ENCODE results near the gene ELFN2. TPM values are rescaled to one million over a fixed set of nuclear protein-coding genes. Genes with fewer than 3 reads are reported as not detected.

Gene ELFN2
- total and polyA plus RNA-seq, 2 donors (not counting 3 experiments of a cell fraction or from before 2014, with no cell fraction given): 0.41 to 1.3 TPM

DNA sequence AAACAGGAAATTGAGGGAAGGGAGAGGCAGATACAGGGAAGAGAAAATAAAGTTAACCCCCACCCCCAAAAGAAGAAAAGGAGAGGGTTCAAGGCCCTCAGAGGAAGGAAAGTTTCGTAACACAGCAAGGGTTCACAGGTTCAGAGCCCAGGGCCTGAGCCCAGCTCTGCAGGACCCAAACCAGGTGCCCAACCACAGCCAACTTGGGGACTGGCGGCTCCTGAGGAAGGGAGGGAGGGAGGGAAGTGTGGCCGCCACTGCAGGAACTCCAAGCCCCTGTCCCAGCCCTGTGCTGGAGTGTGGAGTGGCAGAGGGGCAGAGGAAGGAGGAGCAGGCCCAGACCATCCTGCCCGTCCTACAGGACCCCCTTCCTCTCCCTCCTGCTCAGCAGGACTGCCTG lies 59.2 kb downstream of the ELFN2 start:
- no peaks in the 10 kb centered on the region for H3K9me3 ChIP-seq (replicated peaks; ENCODE audit: control insufficient read depth, insufficient read depth, low read length)
- no peaks in the 10 kb centered on the region for H3K9me1 ChIP-seq (replicated peaks; ENCODE audit: control insufficient read depth, extremely low read depth, insufficient read depth, low read length)
- H2AFZ ChIP-seq (ENCODE audit: low read depth, low read length): no peak overlapping the region
- no peak overlapping the region for H3K9ac ChIP-seq (replicated peaks; ENCODE audit: extremely low read depth, insufficient read depth, low read length)
- no peaks in the 10 kb centered on the region for H3K4me1 ChIP-seq (ENCODE audit: control insufficient read depth, extremely low read depth, insufficient read depth, low read length)
- no peaks in the 10 kb centered on the region for H3K36me3 ChIP-seq (ENCODE audit: control insufficient read depth in 2 of 2, extremely low read depth in 1 of 2, insufficient read depth in 2 of 2, low read length in 2 of 2)
- no peaks in the 10 kb centered on the region for H3K79me2 ChIP-seq (ENCODE audit: control insufficient read depth, insufficient read depth, low read length)
- H3K4me3 ChIP-seq (replicated peaks in 1 of 3; ENCODE audit: insufficient read depth in 1 of 3, low read depth in 1 of 3, low read length in 3 of 3): no peak overlapping the region
- dilution Hi-C loops (cut with MboI; ENCODE audit: extremely low pct_ligation_motif_present, low sequenced_read_pairs) (no loop called here), intact Hi-C loops (cut with micrococcal nuclease) (no loop called here)
- POLR2A ChIA-PET: no interaction called here
- H3K27me3 ChIP-seq (ENCODE audit: control insufficient read depth in 2 of 2, insufficient read depth in 2 of 2, low read length in 2 of 2): no peaks in the 10 kb centered on the region
- TF ChIP-seq, protein P1, sequence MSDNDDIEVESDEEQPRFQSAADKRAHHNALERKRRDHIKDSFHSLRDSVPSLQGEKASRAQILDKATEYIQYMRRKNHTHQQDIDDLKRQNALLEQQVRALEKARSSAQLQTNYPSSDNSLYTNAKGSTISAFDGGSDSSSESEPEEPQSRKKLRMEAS (IDR thresholded peaks at IDR 0.05; ENCODE audit: insufficient read depth, insufficient read length): no peak
- no peak for TF ChIP-seq JUN (IDR thresholded peaks at IDR 0.05; ENCODE audit: borderline replicate concordance, insufficient read depth, insufficient read length, low read depth)
- H3K4me2 ChIP-seq (ENCODE audit: insufficient read depth, low read length): no peak overlapping the region
- no peak overlapping the region for H3K27ac ChIP-seq (ENCODE audit: insufficient read depth, low read depth, low read length)
- no peaks in the 10 kb centered on the region for H4K20me1 ChIP-seq (replicated peaks; ENCODE audit: control insufficient read depth, extremely low read depth, insufficient read depth, low read length)
- BruUV-seq (replicated peaks): no TSS peak
- no peak for DNase-seq (ENCODE audit: low read depth, low spot score)
- CTCF ChIA-PET: no interaction called here
- no peak for FAIRE-seq

DNA sequence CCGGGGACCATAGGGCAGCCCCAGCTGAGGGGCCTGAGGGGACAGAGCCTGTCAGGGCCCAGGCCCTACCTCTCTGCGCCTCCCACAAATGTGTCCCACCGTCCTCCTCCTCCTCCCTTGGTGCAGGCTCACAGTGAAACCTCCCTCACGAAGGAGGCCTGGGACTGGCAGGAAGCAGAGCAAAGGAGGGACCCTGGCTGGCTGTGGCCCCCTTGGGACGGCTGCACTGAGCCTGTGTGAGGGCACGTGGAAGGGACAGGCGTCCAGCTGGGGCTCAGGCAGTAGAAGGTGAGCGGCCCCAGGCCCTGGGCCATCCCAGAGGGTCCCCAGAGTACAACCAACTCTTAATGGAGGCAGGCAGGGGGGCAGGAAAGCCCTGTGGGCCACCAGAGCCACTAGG lies 60.7 kb downstream of the ELFN2 start:
- TF ChIP-seq MYC (IDR thresholded peaks at IDR 0.05; ENCODE audit: low read depth, low read length): no peak
- TF ChIP-seq EZH2 (IDR thresholded peaks at IDR 0.05; ENCODE audit: borderline replicate concordance, low read depth, low read length, severe bottlenecking): no peak
- TF ChIP-seq, protein P1 (IDR thresholded peaks at IDR 0.05; ENCODE audit: insufficient read depth, insufficient read length): no peak
- TF ChIP-seq GATA2 (IDR thresholded peaks at IDR 0.05; ENCODE audit: insufficient read depth, insufficient read length, low read depth, low read length): no peak
- TF ChIP-seq POLR2A (IDR thresholded peaks at IDR 0.05; ENCODE audit: low read depth, low read length): no peak
- no peak for TF ChIP-seq POLR2AphosphoS5 (IDR thresholded peaks at IDR 0.05; ENCODE audit: insufficient read depth, low read depth, low read length)
- no peak for TF ChIP-seq JUN (IDR thresholded peaks at IDR 0.05; ENCODE audit: borderline replicate concordance, insufficient read depth, insufficient read length, low read depth)
- TF ChIP-seq, protein P2, sequence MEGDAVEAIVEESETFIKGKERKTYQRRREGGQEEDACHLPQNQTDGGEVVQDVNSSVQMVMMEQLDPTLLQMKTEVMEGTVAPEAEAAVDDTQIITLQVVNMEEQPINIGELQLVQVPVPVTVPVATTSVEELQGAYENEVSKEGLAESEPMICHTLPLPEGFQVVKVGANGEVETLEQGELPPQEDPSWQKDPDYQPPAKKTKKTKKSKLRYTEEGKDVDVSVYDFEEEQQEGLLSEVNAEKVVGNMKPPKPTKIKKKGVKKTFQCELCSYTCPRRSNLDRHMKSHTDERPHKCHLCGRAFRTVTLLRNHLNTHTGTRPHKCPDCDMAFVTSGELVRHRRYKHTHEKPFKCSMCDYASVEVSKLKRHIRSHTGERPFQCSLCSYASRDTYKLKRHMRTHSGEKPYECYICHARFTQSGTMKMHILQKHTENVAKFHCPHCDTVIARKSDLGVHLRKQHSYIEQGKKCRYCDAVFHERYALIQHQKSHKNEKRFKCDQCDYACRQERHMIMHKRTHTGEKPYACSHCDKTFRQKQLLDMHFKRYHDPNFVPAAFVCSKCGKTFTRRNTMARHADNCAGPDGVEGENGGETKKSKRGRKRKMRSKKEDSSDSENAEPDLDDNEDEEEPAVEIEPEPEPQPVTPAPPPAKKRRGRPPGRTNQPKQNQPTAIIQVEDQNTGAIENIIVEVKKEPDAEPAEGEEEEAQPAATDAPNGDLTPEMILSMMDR (IDR thresholded peaks at IDR 0.05; ENCODE audit: extremely low read depth in 1 of 2, insufficient read depth in 1 of 2, low read depth in 1 of 2, low read length in 2 of 2): no peak
- TF ChIP-seq FOS (IDR thresholded peaks at IDR 0.05; ENCODE audit: borderline replicate concordance, insufficient read depth, low read length): no peak
- no peak for DNase-seq (ENCODE audit: low read depth, low spot score)
- Histone ChIP-seq H3K9ac (replicated peaks; ENCODE audit: extremely low read depth, insufficient read depth, low read length) (no peak overlapping the region), H3K36me3 (ENCODE audit: control insufficient read depth in 2 of 2, extremely low read depth in 1 of 2, insufficient read depth in 2 of 2, low read length in 2 of 2) (no peaks in the 10 kb centered on the region), H2AFZ (ENCODE audit: low read depth, low read length) (no peak overlapping the region), H3K27ac (ENCODE audit: insufficient read depth, low read depth, low read length) (no peak overlapping the region), H3K79me2 (ENCODE audit: control insufficient read depth, insufficient read depth, low read length) (no peaks in the 10 kb centered on the region), H3K4me1 (ENCODE audit: control insufficient read depth, extremely low read depth, insufficient read depth, low read length) (no peaks in the 10 kb centered on the region), H3K9me1 (replicated peaks; ENCODE audit: control insufficient read depth, extremely low read depth, insufficient read depth, low read length) (no peaks in the 10 kb centered on the region), H4K20me1 (replicated peaks; ENCODE audit: control insufficient read depth, extremely low read depth, insufficient read depth, low read length) (no peaks in the 10 kb centered on the region), H3K9me3 (replicated peaks; ENCODE audit: control insufficient read depth, insufficient read depth, low read length) (no peaks in the 10 kb centered on the region), H3K4me3 (replicated peaks in 1 of 3; ENCODE audit: insufficient read depth in 1 of 3, low read depth in 1 of 3, low read length in 3 of 3) (no peak overlapping the region), H3K4me2 (ENCODE audit: insufficient read depth, low read length) (no peak overlapping the region), H3K27me3 (ENCODE audit: control insufficient read depth in 2 of 2, insufficient read depth in 2 of 2, low read length in 2 of 2) (no peaks in the 10 kb centered on the region)
- no TSS peak for BruUV-seq (replicated peaks)
- POLR2A ChIA-PET: no interaction called here
- no peak for FAIRE-seq
- intact Hi-C loops (cut with micrococcal nuclease) (no loop called here), dilution Hi-C loops (cut with MboI; ENCODE audit: extremely low pct_ligation_motif_present, low sequenced_read_pairs) (no loop called here)
- CTCF ChIA-PET: interaction anchor here (1.0 kb wide), 1 partner anchor 65 kb away, joined by 3 read pairs; no protein-coding TSS in a partner anchor

Measured in endothelial cell of umbilical vein (primary cell).